Suprapubic skin (tissue), 3 donors: ENCODE data around the gene ST6GAL1.

ENCODE experiments used
- POLR2AphosphoS5 ChIP-seq, 3 donors: sonication (generic); formaldehyde crosslinking; IDR thresholded peaks; one replicate each; pipeline ENCODE4 v1.6.1; 2017; ENCODE audit warnings: antibody characterized with exemption in 3 of 3
- TF ChIP-seq, protein P1 (sequence below), 2 donors: fragments of 200-600 bp in 1 of 2; fragments of 450-650 bp in 1 of 2; sonication (generic) in 1 of 2; IDR thresholded peaks; one replicate each; pipeline ENCODE4 v1.5.1; 2016 to 2019; ENCODE audit warnings: antibody characterized with exemption in 2 of 2, mild to moderate bottlenecking in 1 of 2, moderate library complexity in 1 of 2

DNA sequence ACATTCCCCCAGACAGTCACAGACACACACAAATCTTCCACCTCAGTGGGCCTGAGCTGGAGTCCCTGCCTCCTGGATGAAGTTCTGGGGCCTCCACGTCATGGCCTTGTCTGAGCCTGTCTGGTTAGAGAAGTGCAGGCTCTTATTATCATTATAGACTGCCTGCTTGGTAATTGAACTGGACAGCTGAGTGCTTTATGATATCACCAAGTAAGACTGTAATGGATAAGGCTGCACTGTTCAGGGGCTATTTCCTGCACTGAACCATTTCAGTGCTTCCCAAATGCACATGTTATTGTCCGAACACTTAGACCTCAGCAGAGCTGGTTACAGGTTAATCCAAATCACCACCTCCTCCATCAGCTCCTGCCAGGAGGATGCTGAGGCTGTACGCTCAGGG lies 8.7 kb upstream of the ST6GAL1 start:
- TF ChIP-seq, protein P1, sequence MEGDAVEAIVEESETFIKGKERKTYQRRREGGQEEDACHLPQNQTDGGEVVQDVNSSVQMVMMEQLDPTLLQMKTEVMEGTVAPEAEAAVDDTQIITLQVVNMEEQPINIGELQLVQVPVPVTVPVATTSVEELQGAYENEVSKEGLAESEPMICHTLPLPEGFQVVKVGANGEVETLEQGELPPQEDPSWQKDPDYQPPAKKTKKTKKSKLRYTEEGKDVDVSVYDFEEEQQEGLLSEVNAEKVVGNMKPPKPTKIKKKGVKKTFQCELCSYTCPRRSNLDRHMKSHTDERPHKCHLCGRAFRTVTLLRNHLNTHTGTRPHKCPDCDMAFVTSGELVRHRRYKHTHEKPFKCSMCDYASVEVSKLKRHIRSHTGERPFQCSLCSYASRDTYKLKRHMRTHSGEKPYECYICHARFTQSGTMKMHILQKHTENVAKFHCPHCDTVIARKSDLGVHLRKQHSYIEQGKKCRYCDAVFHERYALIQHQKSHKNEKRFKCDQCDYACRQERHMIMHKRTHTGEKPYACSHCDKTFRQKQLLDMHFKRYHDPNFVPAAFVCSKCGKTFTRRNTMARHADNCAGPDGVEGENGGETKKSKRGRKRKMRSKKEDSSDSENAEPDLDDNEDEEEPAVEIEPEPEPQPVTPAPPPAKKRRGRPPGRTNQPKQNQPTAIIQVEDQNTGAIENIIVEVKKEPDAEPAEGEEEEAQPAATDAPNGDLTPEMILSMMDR (IDR thresholded peaks at IDR 0.05), result no peak
- TF ChIP-seq POLR2AphosphoS5 (IDR thresholded peaks at IDR 0.05), result no peak
